Heart right ventricle (tissue), 16 donors: ENCODE data around the gene CYFIP1. TPM values are rescaled to one million over a fixed set of nuclear protein-coding genes. Genes with fewer than 3 reads are reported as not detected.

Source experiments
- ATAC-seq, 8 donors: fragments of 200-7000 bp; cut with Tn5 transposase; one replicate each; pipeline ENCODE4 v1.9.1; 2020; ENCODE audit warnings: mild to moderate bottlenecking in 8 of 8, moderate library complexity in 8 of 8, moderate number of reproducible peaks in 1 of 8
- DNase-seq, 2 donors: peaks; one replicate each; pipeline ENCODE4 v3.0.0-alpha.2; 2020
- H3K27ac ChIP-seq, 10 donors: fragments of 200-600 bp; sonication (generic) in 2 of 10; one replicate each; pipeline versions ENCODE4 v1.5.0 to v1.8.0; 2020 to 2022; ENCODE audit warnings: mild to moderate bottlenecking in 3 of 10
- H3K27me3 ChIP-seq, 7 donors: fragments of 200-600 bp; one replicate each; pipeline ENCODE4 v1.8.0; 2021 to 2022; ENCODE audit warnings: mild to moderate bottlenecking in 2 of 7
- H3K36me3 ChIP-seq, 9 donors: fragments of 200-600 bp; sonication (generic) in 1 of 9; one replicate each; pipeline versions ENCODE4 v1.5.0 to v1.8.0; 2020 to 2022; ENCODE audit warnings: mild to moderate bottlenecking in 2 of 9
- H3K4me1 ChIP-seq, 9 donors: fragments of 200-600 bp; sonication (generic) in 1 of 9; one replicate each; pipeline versions ENCODE4 v1.5.0 to v1.8.0; 2020 to 2022; ENCODE audit warnings: mild to moderate bottlenecking in 4 of 9
- H3K4me3 ChIP-seq, 10 donors: fragments of 200-600 bp; sonication (generic) in 2 of 10; one replicate each; pipeline versions ENCODE4 v1.5.0 to v1.8.0; 2020 to 2022; ENCODE audit warnings: mild to moderate bottlenecking in 7 of 10, moderate library complexity in 2 of 10
- H3K9me3 ChIP-seq, 11 donors: fragments of 200-600 bp in 10 of 11; sonication (generic) in 2 of 11; one replicate each; pipeline versions ENCODE4 v1.5.0 to v1.8.0; 2013 to 2022; ENCODE audit warnings: mild to moderate bottlenecking in 2 of 11, control low read depth in 1 of 11, moderate library complexity in 1 of 11
- CTCF ChIP-seq, 9 donors: fragments of 200-600 bp; sonication (generic) in 2 of 9; IDR thresholded peaks; one replicate each; pipeline versions ENCODE4 v1.5.0 to v1.8.0; 2021 to 2022; ENCODE audit warnings: antibody characterized with exemption in 9 of 9, mild to moderate bottlenecking in 5 of 9, moderate library complexity in 1 of 9
- WGBS, 2 donors: extraction: QIAGEN DNeasy Blood & Tissue Kit; methylation state at CpG; one replicate each; pipeline ENCODE4 v1.1.7; 2013; ENCODE audit warnings: inconsistent platforms in 1 of 2; 5-methylcytosine and 5-hydroxymethylcytosine counted together
- intact Hi-C, 10 donors: fragments of 100-400 bp; cut with DNase I; formaldehyde crosslinking; loops; one replicate each; pipeline versions ENCODE4 v1.11.1 to v1.14.2; 2022
- polyA plus RNA-seq, 2 donors: library from polyadenylated mRNA; stranded (reverse); fragments of 200-250 nt; gene quantifications; one replicate each; pipeline ENCODE4 v1.2.3, GENCODE V29; 2013
- total RNA-seq, 10 donors: library from RNA; stranded (reverse); fragmentation: NEBNext Ultra II Directional in 3 of 10; extraction: Animal tissue kit (Norgen Biotek cat#: 25700) in 3 of 10; gene quantifications; one replicate each; pipeline versions ENCODE4 v1.2.1 to v1.2.4, GENCODE V29; 2021 to 2023
- donor health status: Arrhythmogenic right ventricular cardiomyopathy.
- donor health status: ischemic (EF 13 %, LVEDD 7.1; RV severe dilation, severe dysfunction).
- donor health status: healthy with polysubstance abuse.
- donor health status: DM: no; HTN: yes; CAD: no.
- donor health status: DM: no; HTN: no; CAD: no.
- donor health status: ischemic (EF 25% LVEDD 6.9; RV normal size, moderate dysfunction).
- donor health status: ischemic (EF 25% LVEDD 5.7; RV mildly dilated, moderate dysfunction).
- donor health status: healthy.
- donor health status: DM: yes; HTN: yes; CAD: no.
- donor health status: Ischemic cardiomyopathy.
- donor health status: ischemic (EF 35%, LVEDD 5.7; RV mildly dilated, moderate dysfunction).
- donor health status: nonischemic (EF 11% LVEDD 7.7; RV severe dilation, severe dysfunction).
- donor health status: DM: yes; HTN: yes; CAD: no.
- donor health status: PGD.
- donor health status: ischemic (EF 29% LVEDD 5.4; RV normal size, mild dysfunction).
- donor health status: nonischemic (EF 23%, LVEDD 6.1; RV moderate dilation, normal function).

Gene CYFIP1
- total and polyA plus RNA-seq, 12 donors: 12.4 to 56.6 (median 27.1) TPM

GRCh38 chr15:22902046-22902445 lies 78.1 kb downstream of the CYFIP1 start:
- intact Hi-C loops: loop anchor here in 1 of 10 donors (10.0 kb wide), 1 partner anchor 47 kb away; no protein-coding TSS in a partner anchor
- H3K27me3 ChIP-seq: no peaks in the 10 kb centered on the region
- no peak for TF ChIP-seq CTCF (IDR thresholded peaks at IDR 0.05)
- H3K9me3 ChIP-seq: no peaks in the 10 kb centered on the region
- H3K27ac ChIP-seq: no peak overlapping the region
- no peak overlapping the region for H3K4me3 ChIP-seq
- H3K4me1 ChIP-seq: no peaks in the 10 kb centered on the region
- DNase-seq (no peak), ATAC-seq (no peak)
- 94 to 96% methylated on average over 11 of the region's 11 CpGs for WGBS, 2 donors
- H3K36me3 ChIP-seq: peaks cover 0 to 99% (median 39%) of the 10 kb centered on the region in 9 donors

- 97 to 98% methylated on average over 10 of the region's 10 CpGs for WGBS, 2 donors
- no peak for TF ChIP-seq CTCF (IDR thresholded peaks at IDR 0.05)
- intact Hi-C loops: no loop called here
- Histone ChIP-seq H3K4me1 (no peaks in the 10 kb centered on the region), H3K4me3 (no peak overlapping the region), H3K9me3 (no peaks in the 10 kb centered on the region), H3K27ac (no peak overlapping the region), H3K27me3 (no peaks in the 10 kb centered on the region), H3K36me3 (peaks cover 0 to 94% (median 27%) of the 10 kb centered on the region in 9 donors)
- ATAC-seq (no peak), DNase-seq (no peak)
Measured at GRCh38 chr15:22895465-22896190, 84.5 kb downstream of the CYFIP1 start.

GRCh38 chr15:22893881-22894280 lies 86.3 kb downstream of the CYFIP1 start:
- Histone ChIP-seq H3K27me3 (no peaks in the 10 kb centered on the region), H3K4me1 (no peaks in the 10 kb centered on the region), H3K4me3 (no peak overlapping the region), H3K36me3 (peaks cover 0 to 93% (median 23%) of the 10 kb centered on the region in 9 donors), H3K27ac (no peak overlapping the region), H3K9me3 (no peaks in the 10 kb centered on the region)
- TF ChIP-seq CTCF (IDR thresholded peaks at IDR 0.05): no peak
- ATAC-seq (no peak), DNase-seq (no peak)
- intact Hi-C loops: no loop called here
- WGBS, 2 donors: 94% methylated on average over 13 of the region's 13 CpGs

- H3K4me3 ChIP-seq: no peak overlapping the region
- DNase-seq (no peak), ATAC-seq (no peak)
- no peaks in the 10 kb centered on the region for H3K27me3 ChIP-seq
- intact Hi-C loops: no loop called here
- WGBS, 2 donors: 91 to 93% methylated on average over 17 of the region's 17 CpGs
- TF ChIP-seq CTCF (IDR thresholded peaks at IDR 0.05): no peak
- no peak overlapping the region for H3K27ac ChIP-seq
- peaks cover 0 to 93% (median 23%) of the 10 kb centered on the region in 9 donors for H3K36me3 ChIP-seq
- peaks cover 0 to 4% (median 0%) of the 10 kb centered on the region in 9 donors for H3K4me1 ChIP-seq
- H3K9me3 ChIP-seq: no peaks in the 10 kb centered on the region
Measured at GRCh38 chr15:22893081-22893480, 87.1 kb downstream of the CYFIP1 start.
